Kidney glomerular epithelial cell (primary cell): Measurements from ENCODE around the gene KLK11.

ENCODE experiments used
- DNase-seq: peaks from one replicate; lab custom pipeline; 2025; lab: John Stamatoyannopoulos, UW

KLK11 gene

GRCh38 chr19:51027873-51028272 is 1.5 kb upstream of the KLK11 start:
- DNase-seq = no peak

- no peak for DNase-seq
These were observed 850 bp upstream of the KLK11 start for GRCh38 chr19:51027126-51027806.

- DNase-seq = no peak
These were observed 435 bp downstream of the KLK11 start for GRCh38 chr19:51025809-51026553.

- no peak for DNase-seq
These were observed 1.0 kb downstream of the KLK11 start for GRCh38 chr19:51025401-51025800.

- no peak for DNase-seq
These were observed 1.5 kb downstream of the KLK11 start for GRCh38 chr19:51024924-51025323.

- no peak for DNase-seq
These were observed 2.5 kb downstream of the KLK11 start for GRCh38 chr19:51023946-51024345.

- no peak for DNase-seq
These were observed 3.9 kb downstream of the KLK11 start for GRCh38 chr19:51022526-51022925.

GRCh38 chr19:51020988-51021651 is 5.3 kb downstream of the KLK11 start:
- peak; percentile 66 for DNase-seq

GRCh38 chr19:51019544-51019925 is 6.9 kb downstream of the KLK11 start, which contains the start of gene KLK10:
Gene KLK10 (minus strand): TSS chr19:51019709. CDS start chr19:51019130, 579 bp downstream.
- DNase-seq = no peak

- no peak for DNase-seq
These were observed 7.5 kb downstream of the KLK11 start for GRCh38 chr19:51018745-51019543.

GRCh38 chr19:51016798-51017683 is 9.4 kb downstream of the KLK11 start:
- peak; percentile 32 for DNase-seq

GRCh38 chr19:51015691-51016267 is 10.6 kb downstream of the KLK11 start:
- no peak for DNase-seq

- DNase-seq = no peak
These were observed 12.2 kb downstream of the KLK11 start for GRCh38 chr19:51014242-51014641.

GRCh38 chr19:51012661-51013190 is 13.7 kb downstream of the KLK11 start:
- DNase-seq = no peak

GRCh38 chr19:51010066-51010795 is 16.2 kb downstream of the KLK11 start:
- DNase-seq = no peak

- no peak for DNase-seq
These were observed 17.1 kb downstream of the KLK11 start for GRCh38 chr19:51009061-51009891.

- no peak for DNase-seq
These were observed 18.9 kb downstream of the KLK11 start for GRCh38 chr19:51007488-51007887.

GRCh38 chr19:51006406-51006805 is 20.0 kb downstream of the KLK11 start:
- no peak for DNase-seq

GRCh38 chr19:51005248-51005647 is 21.2 kb downstream of the KLK11 start:
- DNase-seq = no peak
